ENCODE measurements around the gene TOPORS.
A peak's percentile ranks its signal among the peaks of the same experiment; 100 is the strongest.
"Not testable (repeated sequence)": the region's sequence is repeated elsewhere in the genome, so short reads cannot be mapped to it uniquely, and the experiment has no call there.

TOPORS gene

GRCh38 chr9:32552172-32552872, at the start of gene TOPORS, which contains the start of gene SMIM27:
Gene TOPORS, minus strand, starts transcription at chr9:32552586. Its CDS starts 150 bp downstream, at chr9:32552436.
Gene SMIM27, plus strand, starts transcription at chr9:32552327. Its CDS starts 108 bp downstream, at chr9:32552435.
- TF ChIP-seq CTCF (IDR thresholded peaks at IDR 0.05; ENCODE audit: control insufficient read depth, insufficient read depth, low read depth, low read length, missing control alignments): no peak
- peak within 1 kb of the TSS; percentile 43 for H3K4me3 ChIP-seq (ENCODE audit: control insufficient read depth, low read depth, low read length)
- peak; percentile 48 for DNase-seq (ENCODE audit: low read depth)

GRCh38 chr9:32599021-32599420, 46.6 kb upstream of the TOPORS start:
- DNase-seq (ENCODE audit: low read depth); H3K4me3 ChIP-seq (ENCODE audit: control insufficient read depth, low read depth, low read length): not testable (repeated sequence)

- H3K4me3 ChIP-seq (ENCODE audit: control insufficient read depth, low read depth, low read length): no peak overlapping the region
- no peak for DNase-seq (ENCODE audit: low read depth)
- no peak for TF ChIP-seq CTCF (IDR thresholded peaks at IDR 0.05; ENCODE audit: control insufficient read depth, insufficient read depth, low read depth, low read length, missing control alignments)
Observed at GRCh38 chr9:32596936-32597335, 44.5 kb upstream of the TOPORS start.

- TF ChIP-seq CTCF (IDR thresholded peaks at IDR 0.05; ENCODE audit: control insufficient read depth, insufficient read depth, low read depth, low read length, missing control alignments): no peak
- H3K4me3 ChIP-seq (ENCODE audit: control insufficient read depth, low read depth, low read length): no peak overlapping the region
- DNase-seq (ENCODE audit: low read depth): no peak
Observed at GRCh38 chr9:32596096-32596865, 43.9 kb upstream of the TOPORS start.

- DNase-seq (ENCODE audit: low read depth): no peak
- no peak overlapping the region for H3K4me3 ChIP-seq (ENCODE audit: control insufficient read depth, low read depth, low read length)
- TF ChIP-seq CTCF (IDR thresholded peaks at IDR 0.05; ENCODE audit: control insufficient read depth, insufficient read depth, low read depth, low read length, missing control alignments): no peak
Observed at GRCh38 chr9:32590898-32591297, 38.5 kb upstream of the TOPORS start.

GRCh38 chr9:32590476-32590875, 38.1 kb upstream of the TOPORS start:
- no peak overlapping the region for H3K4me3 ChIP-seq (ENCODE audit: control insufficient read depth, low read depth, low read length)
- DNase-seq (ENCODE audit: low read depth): no peak
- TF ChIP-seq CTCF (IDR thresholded peaks at IDR 0.05; ENCODE audit: control insufficient read depth, insufficient read depth, low read depth, low read length, missing control alignments): no peak

GRCh38 chr9:32589083-32589723, 36.8 kb upstream of the TOPORS start:
- peak; percentile 55 for TF ChIP-seq CTCF (IDR thresholded peaks at IDR 0.05; ENCODE audit: control insufficient read depth, insufficient read depth, low read depth, low read length, missing control alignments)

More at GRCh38 chr9:32589083-32589723, 36.8 kb upstream of the TOPORS start:
- H3K4me3 ChIP-seq (ENCODE audit: control insufficient read depth, low read depth, low read length): no peak overlapping the region
- DNase-seq (ENCODE audit: low read depth): no peak
